HepG2 (cell line): ENCODE measurements around the gene SLC27A1. TPM values are rescaled to one million over a fixed set of nuclear protein-coding genes. Genes with fewer than 3 reads are reported as not detected.

Experiments used
- DR1 ChIP-seq: sonication (generic); formaldehyde crosslinking; IDR thresholded peaks from 2 replicates; pipeline ENCODE4 v1.8.0; 2021; ENCODE audit warnings: mild to moderate bottlenecking, missing genetic modification reagents, inconsistent platforms
- EEA1 ChIP-seq: sonication (generic); formaldehyde crosslinking; IDR thresholded peaks from 2 replicates; pipeline ENCODE4 v1.5.1; 2020; ENCODE audit warnings: mild to moderate bottlenecking, missing genetic modification reagents, borderline replicate concordance
- MIER3 ChIP-seq: IDR thresholded peaks from 2 replicates; pipeline ENCODE4 v1.6.1; 2016; ENCODE audit warnings: missing compliant biosample characterization, borderline replicate concordance
- SKI ChIP-seq: fragments of 450-650 bp; IDR thresholded peaks from one replicate; pipeline ENCODE4 v1.6.1; 2018; ENCODE audit warnings: mild to moderate bottlenecking; ENCODE audit not compliant: partially characterized antibody
- SYNCRIP ChIP-seq: fragments of 200-400 bp; formaldehyde crosslinking; IDR thresholded peaks from 2 replicates; pipeline ENCODE4 v1.6.1; 2018; ENCODE audit warnings: mild to moderate bottlenecking, low read depth, low read length; ENCODE audit not compliant: insufficient read depth
- XRCC5 ChIP-seq: fragments of 200-400 bp; formaldehyde crosslinking; optimal IDR thresholded peaks from 2 replicates; pipeline ENCODE3; 2017; ENCODE audit warnings: mild to moderate bottlenecking, low read length
- ZBTB7A ChIP-seq: sonication (generic); formaldehyde crosslinking; IDR thresholded peaks from 2 replicates; pipeline ENCODE4 v1.8.0; 2022; ENCODE audit warnings: mild to moderate bottlenecking, missing genetic modification reagents
- ZFY ChIP-seq: sonication (generic); formaldehyde crosslinking; IDR thresholded peaks from 2 replicates; pipeline ENCODE4 v1.4.0; 2020; ENCODE audit warnings: missing genetic modification reagents
- ZNF34 ChIP-seq: sonication (generic); formaldehyde crosslinking; IDR thresholded peaks from 2 replicates; pipeline ENCODE4 v1.4.0; 2020; ENCODE audit warnings: mild to moderate bottlenecking, missing genetic modification reagents, borderline replicate concordance
- ZNF354B ChIP-seq: sonication (generic); formaldehyde crosslinking; IDR thresholded peaks from 2 replicates; pipeline ENCODE4 v1.8.0; 2022; ENCODE audit warnings: mild to moderate bottlenecking, missing genetic modification reagents
- ZSCAN21 ChIP-seq: sonication (generic); formaldehyde crosslinking; IDR thresholded peaks from 2 replicates; pipeline ENCODE4 v1.8.0; 2022; ENCODE audit warnings: mild to moderate bottlenecking, missing genetic modification reagents, moderate library complexity, borderline replicate concordance
- polyA plus RNA-seq, 8 experiments: library from polyadenylated mRNA; depleted of rRNA in 3 of 8; stranded (reverse) in 7 of 8; unstranded in 1 of 8; fragments of >200 nt; fragmentation: Illumina TruSeq in 4 of 8; extraction: Trizol in 4 of 8; gene quantifications; 2 replicates each; pipeline versions ENCODE4 v1.2.1 to v1.2.3, GENCODE V29; 2011 to 2016; ENCODE audit warnings: low read depth in 4 of 8, missing spikeins in 1 of 8, mixed read lengths in 1 of 8; ENCODE audit not compliant: insufficient read depth in 1 of 8
- total RNA-seq, 5 experiments: library from RNA; depleted of rRNA; stranded (reverse); fragments of >200 nt; fragmentation: Illumina TruSeq; extraction: Trizol; gene quantifications; 2 replicates each; pipeline ENCODE4 v1.2.3, GENCODE V29; 2016; ENCODE audit warnings: low read depth in 1 of 5
- TF ChIP-seq, protein P1 (sequence below): fragments of 450-650 bp; IDR thresholded peaks from 2 replicates; pipeline ENCODE4 v1.6.1; 2017; ENCODE audit warnings: mild to moderate bottlenecking
- TF ChIP-seq, protein P2 (sequence below): fragments of 450-650 bp; IDR thresholded peaks from 2 replicates; pipeline ENCODE4 v1.6.1; 2017
- TF ChIP-seq, protein P3 (sequence below): sonication (generic); formaldehyde crosslinking; IDR thresholded peaks from 2 replicates; pipeline ENCODE4 v1.4.0; 2020; ENCODE audit warnings: mild to moderate bottlenecking, missing genetic modification reagents
- TF ChIP-seq, protein P4 (sequence below): sonication (generic); formaldehyde crosslinking; IDR thresholded peaks from 2 replicates; pipeline ENCODE4 v1.4.0; 2020; ENCODE audit warnings: missing genetic modification reagents, borderline replicate concordance
- TF ChIP-seq, protein P5 (sequence below): sonication (generic); formaldehyde crosslinking; IDR thresholded peaks from 2 replicates; pipeline ENCODE4 v1.8.0; 2022; ENCODE audit warnings: mild to moderate bottlenecking, missing genetic modification reagents
- TF ChIP-seq, protein P6 (sequence below): sonication (generic); formaldehyde crosslinking; IDR thresholded peaks from 2 replicates; pipeline ENCODE4 v1.4.0; 2020; ENCODE audit warnings: mild to moderate bottlenecking, missing genetic modification reagents

The SLC27A1 gene
- total and polyA plus RNA-seq, 2 of the 13 experiments (the other 11 are each of a cell fraction or from before 2014, with no cell fraction given), result 4.1 to 8.8 TPM

DNA sequence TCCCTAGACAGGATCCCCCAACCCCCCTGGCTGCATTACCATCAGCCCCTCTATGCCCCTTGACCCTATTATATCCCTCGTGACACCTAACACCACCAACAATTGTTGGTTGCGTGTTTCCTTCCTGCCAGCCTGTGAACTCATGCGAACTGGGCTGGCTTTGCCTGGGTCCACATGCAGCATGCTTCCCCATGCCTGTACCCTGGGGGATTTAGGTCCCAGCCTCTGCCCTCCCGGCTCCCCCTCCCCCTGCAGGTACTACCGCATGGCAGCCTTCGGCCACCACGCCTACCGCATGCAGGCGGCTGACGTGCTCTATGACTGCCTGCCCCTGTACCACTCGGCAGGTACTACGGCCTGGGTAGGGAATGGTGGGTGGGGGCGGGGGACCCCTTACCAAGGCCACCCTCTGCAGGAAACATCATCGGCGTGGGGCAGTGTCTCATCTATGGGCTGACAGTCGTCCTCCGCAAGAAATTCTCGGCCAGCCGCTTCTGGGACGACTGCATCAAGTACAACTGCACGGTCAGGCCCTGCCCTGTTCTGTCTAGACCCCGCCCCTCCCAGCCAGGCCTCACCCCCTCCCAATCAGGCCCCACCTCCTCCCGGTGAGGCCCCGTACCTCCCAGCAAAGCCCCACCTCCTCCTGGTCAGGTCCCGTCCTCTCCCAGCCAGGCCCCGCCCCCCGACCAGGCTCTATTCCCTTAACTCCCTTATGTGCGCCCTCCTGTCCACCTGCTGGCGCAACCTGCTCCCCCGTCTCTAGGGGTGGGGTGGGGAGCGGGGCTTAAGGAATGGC lies 18.5 kb downstream of the SLC27A1 start (continued):
- TF ChIP-seq, protein P1, sequence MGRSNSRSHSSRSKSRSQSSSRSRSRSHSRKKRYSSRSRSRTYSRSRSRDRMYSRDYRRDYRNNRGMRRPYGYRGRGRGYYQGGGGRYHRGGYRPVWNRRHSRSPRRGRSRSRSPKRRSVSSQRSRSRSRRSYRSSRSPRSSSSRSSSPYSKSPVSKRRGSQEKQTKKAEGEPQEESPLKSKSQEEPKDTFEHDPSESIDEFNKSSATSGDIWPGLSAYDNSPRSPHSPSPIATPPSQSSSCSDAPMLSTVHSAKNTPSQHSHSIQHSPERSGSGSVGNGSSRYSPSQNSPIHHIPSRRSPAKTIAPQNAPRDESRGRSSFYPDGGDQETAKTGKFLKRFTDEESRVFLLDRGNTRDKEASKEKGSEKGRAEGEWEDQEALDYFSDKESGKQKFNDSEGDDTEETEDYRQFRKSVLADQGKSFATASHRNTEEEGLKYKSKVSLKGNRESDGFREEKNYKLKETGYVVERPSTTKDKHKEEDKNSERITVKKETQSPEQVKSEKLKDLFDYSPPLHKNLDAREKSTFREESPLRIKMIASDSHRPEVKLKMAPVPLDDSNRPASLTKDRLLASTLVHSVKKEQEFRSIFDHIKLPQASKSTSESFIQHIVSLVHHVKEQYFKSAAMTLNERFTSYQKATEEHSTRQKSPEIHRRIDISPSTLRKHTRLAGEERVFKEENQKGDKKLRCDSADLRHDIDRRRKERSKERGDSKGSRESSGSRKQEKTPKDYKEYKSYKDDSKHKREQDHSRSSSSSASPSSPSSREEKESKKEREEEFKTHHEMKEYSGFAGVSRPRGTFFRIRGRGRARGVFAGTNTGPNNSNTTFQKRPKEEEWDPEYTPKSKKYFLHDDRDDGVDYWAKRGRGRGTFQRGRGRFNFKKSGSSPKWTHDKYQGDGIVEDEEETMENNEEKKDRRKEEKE, result no peak
- TF ChIP-seq DR1, result no peak
- TF ChIP-seq SKI, result no peak
- TF ChIP-seq ZSCAN21 (CRISPR knock-in tag), result peak; percentile 40; the same call in 1 of the 2 replicates
- peak; percentile 50 for TF ChIP-seq ZBTB7A (CRISPR knock-in tag)
- no peak for TF ChIP-seq ZNF354B
- TF ChIP-seq, protein P2, sequence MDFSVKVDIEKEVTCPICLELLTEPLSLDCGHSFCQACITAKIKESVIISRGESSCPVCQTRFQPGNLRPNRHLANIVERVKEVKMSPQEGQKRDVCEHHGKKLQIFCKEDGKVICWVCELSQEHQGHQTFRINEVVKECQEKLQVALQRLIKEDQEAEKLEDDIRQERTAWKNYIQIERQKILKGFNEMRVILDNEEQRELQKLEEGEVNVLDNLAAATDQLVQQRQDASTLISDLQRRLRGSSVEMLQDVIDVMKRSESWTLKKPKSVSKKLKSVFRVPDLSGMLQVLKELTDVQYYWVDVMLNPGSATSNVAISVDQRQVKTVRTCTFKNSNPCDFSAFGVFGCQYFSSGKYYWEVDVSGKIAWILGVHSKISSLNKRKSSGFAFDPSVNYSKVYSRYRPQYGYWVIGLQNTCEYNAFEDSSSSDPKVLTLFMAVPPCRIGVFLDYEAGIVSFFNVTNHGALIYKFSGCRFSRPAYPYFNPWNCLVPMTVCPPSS, result no peak
- TF ChIP-seq, protein P3, sequence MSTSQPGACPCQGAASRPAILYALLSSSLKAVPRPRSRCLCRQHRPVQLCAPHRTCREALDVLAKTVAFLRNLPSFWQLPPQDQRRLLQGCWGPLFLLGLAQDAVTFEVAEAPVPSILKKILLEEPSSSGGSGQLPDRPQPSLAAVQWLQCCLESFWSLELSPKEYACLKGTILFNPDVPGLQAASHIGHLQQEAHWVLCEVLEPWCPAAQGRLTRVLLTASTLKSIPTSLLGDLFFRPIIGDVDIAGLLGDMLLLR (CRISPR knock-in tag), result no peak
- TF ChIP-seq, protein P4, sequence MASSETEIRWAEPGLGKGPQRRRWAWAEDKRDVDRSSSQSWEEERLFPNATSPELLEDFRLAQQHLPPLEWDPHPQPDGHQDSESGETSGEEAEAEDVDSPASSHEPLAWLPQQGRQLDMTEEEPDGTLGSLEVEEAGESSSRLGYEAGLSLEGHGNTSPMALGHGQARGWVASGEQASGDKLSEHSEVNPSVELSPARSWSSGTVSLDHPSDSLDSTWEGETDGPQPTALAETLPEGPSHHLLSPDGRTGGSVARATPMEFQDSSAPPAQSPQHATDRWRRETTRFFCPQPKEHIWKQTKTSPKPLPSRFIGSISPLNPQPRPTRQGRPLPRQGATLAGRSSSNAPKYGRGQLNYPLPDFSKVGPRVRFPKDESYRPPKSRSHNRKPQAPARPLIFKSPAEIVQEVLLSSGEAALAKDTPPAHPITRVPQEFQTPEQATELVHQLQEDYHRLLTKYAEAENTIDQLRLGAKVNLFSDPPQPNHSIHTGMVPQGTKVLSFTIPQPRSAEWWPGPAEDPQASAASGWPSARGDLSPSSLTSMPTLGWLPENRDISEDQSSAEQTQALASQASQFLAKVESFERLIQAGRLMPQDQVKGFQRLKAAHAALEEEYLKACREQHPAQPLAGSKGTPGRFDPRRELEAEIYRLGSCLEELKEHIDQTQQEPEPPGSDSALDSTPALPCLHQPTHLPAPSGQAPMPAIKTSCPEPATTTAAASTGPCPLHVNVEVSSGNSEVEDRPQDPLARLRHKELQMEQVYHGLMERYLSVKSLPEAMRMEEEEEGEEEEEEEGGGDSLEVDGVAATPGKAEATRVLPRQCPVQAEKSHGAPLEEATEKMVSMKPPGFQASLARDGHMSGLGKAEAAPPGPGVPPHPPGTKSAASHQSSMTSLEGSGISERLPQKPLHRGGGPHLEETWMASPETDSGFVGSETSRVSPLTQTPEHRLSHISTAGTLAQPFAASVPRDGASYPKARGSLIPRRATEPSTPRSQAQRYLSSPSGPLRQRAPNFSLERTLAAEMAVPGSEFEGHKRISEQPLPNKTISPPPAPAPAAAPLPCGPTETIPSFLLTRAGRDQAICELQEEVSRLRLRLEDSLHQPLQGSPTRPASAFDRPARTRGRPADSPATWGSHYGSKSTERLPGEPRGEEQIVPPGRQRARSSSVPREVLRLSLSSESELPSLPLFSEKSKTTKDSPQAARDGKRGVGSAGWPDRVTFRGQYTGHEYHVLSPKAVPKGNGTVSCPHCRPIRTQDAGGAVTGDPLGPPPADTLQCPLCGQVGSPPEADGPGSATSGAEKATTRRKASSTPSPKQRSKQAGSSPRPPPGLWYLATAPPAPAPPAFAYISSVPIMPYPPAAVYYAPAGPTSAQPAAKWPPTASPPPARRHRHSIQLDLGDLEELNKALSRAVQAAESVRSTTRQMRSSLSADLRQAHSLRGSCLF, result no peak
- TF ChIP-seq MIER3 (CRISPR knock-in tag), result no peak
- TF ChIP-seq, protein P5, sequence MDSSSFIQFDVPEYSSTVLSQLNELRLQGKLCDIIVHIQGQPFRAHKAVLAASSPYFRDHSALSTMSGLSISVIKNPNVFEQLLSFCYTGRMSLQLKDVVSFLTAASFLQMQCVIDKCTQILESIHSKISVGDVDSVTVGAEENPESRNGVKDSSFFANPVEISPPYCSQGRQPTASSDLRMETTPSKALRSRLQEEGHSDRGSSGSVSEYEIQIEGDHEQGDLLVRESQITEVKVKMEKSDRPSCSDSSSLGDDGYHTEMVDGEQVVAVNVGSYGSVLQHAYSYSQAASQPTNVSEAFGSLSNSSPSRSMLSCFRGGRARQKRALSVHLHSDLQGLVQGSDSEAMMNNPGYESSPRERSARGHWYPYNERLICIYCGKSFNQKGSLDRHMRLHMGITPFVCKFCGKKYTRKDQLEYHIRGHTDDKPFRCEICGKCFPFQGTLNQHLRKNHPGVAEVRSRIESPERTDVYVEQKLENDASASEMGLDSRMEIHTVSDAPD (CRISPR knock-in tag), result 0 out of 2 replicates have a peak, but pooled peaks have one; percentile 36
- TF ChIP-seq ZNF34 (CRISPR knock-in tag), result no peak
- peak; percentile 50; the same call in 1 of the 2 replicates for TF ChIP-seq ZFY
- TF ChIP-seq, protein P6, sequence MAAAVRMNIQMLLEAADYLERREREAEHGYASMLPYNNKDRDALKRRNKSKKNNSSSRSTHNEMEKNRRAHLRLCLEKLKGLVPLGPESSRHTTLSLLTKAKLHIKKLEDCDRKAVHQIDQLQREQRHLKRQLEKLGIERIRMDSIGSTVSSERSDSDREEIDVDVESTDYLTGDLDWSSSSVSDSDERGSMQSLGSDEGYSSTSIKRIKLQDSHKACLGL (CRISPR knock-in tag), result no peak
- TF ChIP-seq EEA1 (CRISPR knock-in tag), result no peak
- TF ChIP-seq XRCC5, result peak; percentile 43
- TF ChIP-seq SYNCRIP, result no peak
